Measurements from ENCODE around the gene LAS1L.
A peak's percentile ranks its signal among the peaks of the same experiment; 100 is the strongest.

Gene LAS1L

DNA sequence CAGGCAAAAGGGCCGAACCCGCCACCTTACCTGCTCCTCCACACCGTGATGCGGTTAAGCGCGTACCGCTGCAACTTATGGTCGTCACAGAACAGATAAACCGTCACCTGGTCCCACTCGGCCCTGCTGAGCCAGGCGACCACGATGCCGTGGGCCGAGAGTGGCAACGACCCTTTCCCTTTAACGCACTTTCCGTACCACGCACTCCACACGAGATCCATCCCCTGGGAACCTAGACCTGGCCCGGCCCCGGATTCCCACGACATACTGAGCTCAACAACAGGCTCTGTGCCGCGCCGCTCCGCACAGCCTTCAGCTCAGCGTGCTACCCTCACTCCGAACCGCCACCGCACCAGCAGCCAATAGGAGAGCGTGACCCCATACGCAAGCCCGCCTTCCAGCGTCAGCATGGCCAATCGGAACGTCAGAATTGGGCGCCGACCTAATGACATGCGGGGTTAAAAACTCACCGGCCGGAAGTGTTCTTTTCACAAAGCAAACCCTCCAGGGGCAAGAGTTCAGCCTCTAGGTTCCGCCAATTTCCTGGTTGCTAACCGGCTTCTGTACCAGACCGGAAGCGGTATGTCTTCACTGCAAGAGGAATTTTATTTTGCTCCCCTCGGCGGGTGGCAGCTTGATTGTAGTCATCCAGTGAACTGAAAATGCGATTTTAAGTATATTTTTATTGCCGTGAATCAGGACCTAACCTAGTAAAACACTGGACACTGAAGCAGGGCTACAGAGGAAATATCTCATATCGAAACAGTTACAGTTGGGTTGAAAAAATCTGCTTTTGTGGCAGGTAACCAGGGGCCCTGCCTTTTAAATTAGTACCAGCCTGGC is at the start of gene LAS1L:
TSS of gene LAS1L (minus strand) at position 338 of the 843 bp plus-strand sequence. CDS start at position 266, 72 bp downstream.
- H3K4me3 ChIP-seq (ENCODE audit: low read depth, low read length) = peak within 1 kb of the TSS; percentile 71
- no peaks in the 10 kb centered on the region for H3K9me3 ChIP-seq (ENCODE audit: control insufficient read depth, insufficient read depth, low read depth, low read length)
- H3K4me1 ChIP-seq (ENCODE audit: control insufficient read depth, insufficient read depth, low read length) = no peaks in the 10 kb centered on the region
- peak within 1 kb of the TSS; percentile 27; the same call in 1 of the 2 replicates for H3K27ac ChIP-seq (ENCODE audit: extremely low read depth, low read depth, low read length)
- CTCF ChIA-PET = no interaction called here
- peaks cover 7 to 32% of the 10 kb centered on the region in 2 experiments; a peak in 2 of 3 replicates for H3K36me3 ChIP-seq (ENCODE audit: control insufficient read depth in 2 of 2, insufficient read depth in 1 of 2, low read length in 2 of 2)
- POLR2A ChIA-PET = interaction anchor here (0.6 to 1.0 kb wide), 3 partner anchors 21 to 101 kb away, joined by 3 to 6 read pairs (median 4); no protein-coding TSS in a partner anchor
- TF ChIP-seq ZNF350 (tag by site-specific recombination; IDR thresholded peaks at IDR 0.05) = peak; percentile 97
- 0 out of 2 replicates have a peak, but pooled peaks have one; percentile 63 for TF ChIP-seq ZSCAN30 (tag by site-specific recombination; IDR thresholded peaks at IDR 0.05)
- TF ChIP-seq, protein P1, sequence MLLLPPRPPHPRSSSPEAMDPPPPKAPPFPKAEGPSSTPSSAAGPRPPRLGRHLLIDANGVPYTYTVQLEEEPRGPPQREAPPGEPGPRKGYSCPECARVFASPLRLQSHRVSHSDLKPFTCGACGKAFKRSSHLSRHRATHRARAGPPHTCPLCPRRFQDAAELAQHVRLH (tag by site-specific recombination; IDR thresholded peaks at IDR 0.05) = peak; percentile 99
- TF ChIP-seq, protein P2, sequence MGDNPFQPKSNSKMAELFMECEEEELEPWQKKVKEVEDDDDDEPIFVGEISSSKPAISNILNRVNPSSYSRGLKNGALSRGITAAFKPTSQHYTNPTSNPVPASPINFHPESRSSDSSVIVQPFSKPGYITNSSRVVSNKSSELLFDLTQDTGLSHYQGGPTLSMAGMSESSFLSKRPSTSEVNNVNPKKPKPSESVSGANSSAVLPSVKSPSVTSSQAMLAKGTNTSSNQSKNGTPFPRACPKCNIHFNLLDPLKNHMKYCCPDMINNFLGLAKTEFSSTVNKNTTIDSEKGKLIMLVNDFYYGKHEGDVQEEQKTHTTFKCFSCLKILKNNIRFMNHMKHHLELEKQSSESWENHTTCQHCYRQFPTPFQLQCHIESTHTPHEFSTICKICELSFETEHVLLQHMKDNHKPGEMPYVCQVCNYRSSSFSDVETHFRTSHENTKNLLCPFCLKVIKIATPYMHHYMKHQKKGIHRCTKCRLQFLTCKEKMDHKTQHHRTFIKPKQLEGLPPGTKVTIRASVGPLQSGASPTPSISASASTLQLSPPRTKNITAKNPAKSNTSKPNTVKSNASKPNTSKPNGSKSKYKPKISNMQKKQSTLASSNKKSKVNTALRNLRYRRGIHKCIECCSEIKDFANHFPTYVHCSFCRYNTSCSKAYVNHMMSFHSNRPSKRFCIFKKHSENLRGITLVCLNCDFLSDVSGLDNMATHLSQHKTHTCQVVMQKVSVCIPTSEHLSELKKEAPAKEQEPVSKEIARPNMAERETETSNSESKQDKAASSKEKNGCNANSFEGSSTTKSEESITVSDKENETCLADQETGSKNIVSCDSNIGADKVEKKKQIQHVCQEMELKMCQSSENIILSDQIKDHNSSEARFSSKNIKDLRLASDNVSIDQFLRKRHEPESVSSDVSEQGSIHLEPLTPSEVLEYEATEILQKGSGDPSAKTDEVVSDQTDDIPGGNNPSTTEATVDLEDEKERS (tag by site-specific recombination; IDR thresholded peaks at IDR 0.05) = peak; percentile 22; the same call in 1 of the 2 replicates
- TF ChIP-seq, protein P3, sequence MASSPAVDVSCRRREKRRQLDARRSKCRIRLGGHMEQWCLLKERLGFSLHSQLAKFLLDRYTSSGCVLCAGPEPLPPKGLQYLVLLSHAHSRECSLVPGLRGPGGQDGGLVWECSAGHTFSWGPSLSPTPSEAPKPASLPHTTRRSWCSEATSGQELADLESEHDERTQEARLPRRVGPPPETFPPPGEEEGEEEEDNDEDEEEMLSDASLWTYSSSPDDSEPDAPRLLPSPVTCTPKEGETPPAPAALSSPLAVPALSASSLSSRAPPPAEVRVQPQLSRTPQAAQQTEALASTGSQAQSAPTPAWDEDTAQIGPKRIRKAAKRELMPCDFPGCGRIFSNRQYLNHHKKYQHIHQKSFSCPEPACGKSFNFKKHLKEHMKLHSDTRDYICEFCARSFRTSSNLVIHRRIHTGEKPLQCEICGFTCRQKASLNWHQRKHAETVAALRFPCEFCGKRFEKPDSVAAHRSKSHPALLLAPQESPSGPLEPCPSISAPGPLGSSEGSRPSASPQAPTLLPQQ (tag by site-specific recombination; IDR thresholded peaks at IDR 0.05) = peak; percentile 54
- no peak for TF ChIP-seq ZNF664 (tag by site-specific recombination; IDR thresholded peaks at IDR 0.05)
- TF ChIP-seq ZEB2 (tag by site-specific recombination; IDR thresholded peaks at IDR 0.05) = 0 out of 2 replicates have a peak, but pooled peaks have one; percentile 27
- peak; percentile 69 for TF ChIP-seq SETDB1 (IDR thresholded peaks at IDR 0.05; ENCODE audit: insufficient read length, low read length)
- 0 out of 2 replicates have a peak, but pooled peaks have one; percentile 12 for TF ChIP-seq ZNF2 (tag by site-specific recombination; IDR thresholded peaks at IDR 0.05)
- peak; percentile 48; the same call in 1 of the 2 replicates for TF ChIP-seq ZNF391 (tag by site-specific recombination; IDR thresholded peaks at IDR 0.05; ENCODE audit: borderline replicate concordance, low read depth)
- TF ChIP-seq, protein P4, sequence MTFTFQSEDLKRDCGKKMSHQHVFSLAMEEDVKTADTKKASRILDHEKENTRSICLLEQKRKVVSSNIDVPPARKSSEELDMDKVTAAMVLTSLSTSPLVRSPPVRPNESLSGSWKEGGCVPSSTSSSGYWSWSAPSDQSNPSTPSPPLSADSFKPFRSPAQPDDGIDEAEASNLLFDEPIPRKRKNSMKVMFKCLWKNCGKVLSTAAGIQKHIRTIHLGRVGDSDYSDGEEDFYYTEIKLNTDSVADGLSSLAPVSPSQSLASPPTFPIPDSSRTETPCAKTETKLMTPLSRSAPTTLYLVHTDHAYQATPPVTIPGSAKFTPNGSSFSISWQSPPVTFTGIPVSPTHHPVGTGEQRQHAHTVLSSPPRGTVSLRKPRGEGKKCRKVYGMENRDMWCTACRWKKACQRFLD (tag by site-specific recombination; IDR thresholded peaks at IDR 0.05) = no peak
- TF ChIP-seq, protein P5, sequence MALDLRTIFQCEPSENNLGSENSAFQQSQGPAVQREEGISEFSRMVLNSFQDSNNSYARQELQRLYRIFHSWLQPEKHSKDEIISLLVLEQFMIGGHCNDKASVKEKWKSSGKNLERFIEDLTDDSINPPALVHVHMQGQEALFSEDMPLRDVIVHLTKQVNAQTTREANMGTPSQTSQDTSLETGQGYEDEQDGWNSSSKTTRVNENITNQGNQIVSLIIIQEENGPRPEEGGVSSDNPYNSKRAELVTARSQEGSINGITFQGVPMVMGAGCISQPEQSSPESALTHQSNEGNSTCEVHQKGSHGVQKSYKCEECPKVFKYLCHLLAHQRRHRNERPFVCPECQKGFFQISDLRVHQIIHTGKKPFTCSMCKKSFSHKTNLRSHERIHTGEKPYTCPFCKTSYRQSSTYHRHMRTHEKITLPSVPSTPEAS (tag by site-specific recombination; IDR thresholded peaks at IDR 0.05) = no peak
- no peak for TF ChIP-seq ZNF175 (tag by site-specific recombination; IDR thresholded peaks at IDR 0.05)
- peak; percentile 97 for TF ChIP-seq ZNF610 (tag by site-specific recombination; IDR thresholded peaks at IDR 0.05; ENCODE audit: borderline replicate concordance)
- peak; percentile 60; the same call in 1 of the 2 replicates for TF ChIP-seq ZNF600 (tag by site-specific recombination; IDR thresholded peaks at IDR 0.05)
- no peak for TF ChIP-seq ZBTB48 (tag by site-specific recombination; IDR thresholded peaks at IDR 0.05)
- TF ChIP-seq KLF10 (tag by site-specific recombination; IDR thresholded peaks at IDR 0.05) = no peak
- peak; percentile 59 for TF ChIP-seq SP3 (tag by site-specific recombination; IDR thresholded peaks at IDR 0.05)
- TF ChIP-seq ZNF184 (tag by site-specific recombination; IDR thresholded peaks at IDR 0.05) = no peak; the same call in 1 of the 2 replicates
- TF ChIP-seq SP7 (tag by site-specific recombination; IDR thresholded peaks at IDR 0.05) = peak; percentile 61; the same call in 1 of the 2 replicates
- TF ChIP-seq, protein P6, sequence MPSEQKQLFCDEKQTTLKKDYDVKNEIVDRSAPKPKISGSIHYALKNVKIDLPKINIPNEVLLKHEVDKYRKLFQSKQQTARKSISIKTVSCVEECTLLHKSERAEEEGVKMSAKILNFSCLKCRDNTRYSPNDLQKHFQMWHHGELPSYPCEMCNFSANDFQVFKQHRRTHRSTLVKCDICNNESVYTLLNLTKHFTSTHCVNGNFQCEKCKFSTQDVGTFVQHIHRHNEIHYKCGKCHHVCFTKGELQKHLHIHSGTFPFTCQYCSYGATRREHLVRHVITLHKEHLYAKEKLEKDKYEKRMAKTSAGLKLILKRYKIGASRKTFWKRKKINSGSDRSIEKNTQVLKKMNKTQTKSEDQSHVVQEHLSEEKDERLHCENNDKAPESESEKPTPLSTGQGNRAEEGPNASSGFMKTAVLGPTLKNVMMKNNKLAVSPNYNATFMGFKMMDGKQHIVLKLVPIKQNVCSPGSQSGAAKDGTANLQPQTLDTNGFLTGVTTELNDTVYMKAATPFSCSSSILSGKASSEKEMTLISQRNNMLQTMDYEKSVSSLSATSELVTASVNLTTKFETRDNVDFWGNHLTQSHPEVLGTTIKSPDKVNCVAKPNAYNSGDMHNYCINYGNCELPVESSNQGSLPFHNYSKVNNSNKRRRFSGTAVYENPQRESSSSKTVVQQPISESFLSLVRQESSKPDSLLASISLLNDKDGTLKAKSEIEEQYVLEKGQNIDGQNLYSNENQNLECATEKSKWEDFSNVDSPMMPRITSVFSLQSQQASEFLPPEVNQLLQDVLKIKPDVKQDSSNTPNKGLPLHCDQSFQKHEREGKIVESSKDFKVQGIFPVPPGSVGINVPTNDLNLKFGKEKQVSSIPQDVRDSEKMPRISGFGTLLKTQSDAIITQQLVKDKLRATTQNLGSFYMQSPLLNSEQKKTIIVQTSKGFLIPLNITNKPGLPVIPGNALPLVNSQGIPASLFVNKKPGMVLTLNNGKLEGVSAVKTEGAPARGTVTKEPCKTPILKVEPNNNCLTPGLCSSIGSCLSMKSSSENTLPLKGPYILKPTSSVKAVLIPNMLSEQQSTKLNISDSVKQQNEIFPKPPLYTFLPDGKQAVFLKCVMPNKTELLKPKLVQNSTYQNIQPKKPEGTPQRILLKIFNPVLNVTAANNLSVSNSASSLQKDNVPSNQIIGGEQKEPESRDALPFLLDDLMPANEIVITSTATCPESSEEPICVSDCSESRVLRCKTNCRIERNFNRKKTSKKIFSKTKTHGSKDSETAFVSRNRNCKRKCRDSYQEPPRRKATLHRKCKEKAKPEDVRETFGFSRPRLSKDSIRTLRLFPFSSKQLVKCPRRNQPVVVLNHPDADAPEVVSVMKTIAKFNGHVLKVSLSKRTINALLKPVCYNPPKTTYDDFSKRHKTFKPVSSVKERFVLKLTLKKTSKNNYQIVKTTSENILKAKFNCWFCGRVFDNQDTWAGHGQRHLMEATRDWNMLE (tag by site-specific recombination; conservative IDR thresholded peaks at IDR 0.05; ENCODE audit: low read depth) = peak; percentile 97
- TF ChIP-seq MEIS1 (CRISPR knock-in tag; IDR thresholded peaks at IDR 0.05; ENCODE audit: borderline replicate concordance) = no peak

All from HEK293 (cell line).